ENCODE results near the gene BRINP3. TPM values are rescaled to one million over a fixed set of nuclear protein-coding genes. Genes with fewer than 3 reads are reported as not detected.
"Not testable (repeated sequence)": the region's sequence is repeated elsewhere in the genome, so short reads cannot be mapped to it uniquely, and the experiment has no call there.

BRINP3 gene
- polyA plus RNA-seq (2013, experiment 1 of 2): not detected
- polyA plus RNA-seq (2013, experiment 2 of 2): not detected

DNA sequence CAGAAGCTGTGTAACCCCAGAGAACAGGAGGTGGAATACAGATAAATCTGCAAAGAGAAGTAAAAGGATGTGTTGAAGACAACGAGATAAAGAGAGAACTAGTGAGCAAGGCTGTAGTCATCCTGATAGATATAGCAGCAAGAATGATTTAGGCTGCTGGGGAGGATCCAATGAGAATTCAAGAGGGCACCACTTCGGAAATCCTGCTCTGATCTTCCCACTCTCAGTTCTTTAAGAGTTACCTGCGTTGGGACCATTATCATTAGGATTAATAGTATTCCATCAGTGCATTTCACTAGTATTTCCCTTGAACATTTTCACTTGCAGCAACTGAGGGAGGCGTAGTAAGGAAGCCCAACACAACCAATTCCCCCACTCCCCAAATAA is at the start of gene BRINP3:
TSS of gene BRINP3 (minus strand) at position 103 of the 387 bp plus-strand sequence.
- Histone ChIP-seq H4K91ac (ENCODE audit: low read length) (no peak within 1 kb of the TSS), H4K8ac (ENCODE audit: low read length) (no peak within 1 kb of the TSS), H3K4me3 (ENCODE audit: insufficient read depth in 1 of 2, low read depth in 1 of 2, low read length in 2 of 2) (peak within 1 kb of the TSS; percentile 53 to 79), H3K27ac (ENCODE audit: low read length, poor library complexity, severe bottlenecking) (no peak within 1 kb of the TSS), H3K9me3 (ENCODE audit: control insufficient read depth, low read length) (no peaks in the 10 kb centered on the region), H2AK5ac (ENCODE audit: low read length, severe bottlenecking) (no peak within 1 kb of the TSS), H3K4me1 (ENCODE audit: control insufficient read depth, insufficient read depth, low read depth, low read length) (peaks cover 9% of the 10 kb centered on the region), H2AFZ (ENCODE audit: low read depth, low read length) (peak within 1 kb of the TSS; percentile 24), H3K14ac (ENCODE audit: low read length in 2 of 2) (no peak within 1 kb of the TSS), H3K18ac (ENCODE audit: low read depth in 1 of 2, low read length in 2 of 2) (no peak within 1 kb of the TSS), H3K23ac (ENCODE audit: low read length in 2 of 2) (peak within 1 kb of the TSS in 1 of 2 experiments; percentile 19), H2BK15ac (ENCODE audit: low read depth, poor library complexity, severe bottlenecking) (no peak within 1 kb of the TSS), H3K4ac (ENCODE audit: low read depth in 1 of 2, low read length in 2 of 2) (no peak within 1 kb of the TSS), H3K79me1 (replicated peaks; ENCODE audit: low read length, poor library complexity, severe bottlenecking) (no peaks in the 10 kb centered on the region), H3K9ac (ENCODE audit: low read length) (peak within 1 kb of the TSS; percentile 24), H2BK5ac (ENCODE audit: low read depth, low read length, poor library complexity, severe bottlenecking) (no peak within 1 kb of the TSS), H2BK12ac (ENCODE audit: low read length in 2 of 2) (no peak within 1 kb of the TSS), H3K4me2 (ENCODE audit: low read length, poor library complexity, severe bottlenecking) (peak within 1 kb of the TSS; percentile 85), H3K27me3 (ENCODE audit: control insufficient read depth in 1 of 2, insufficient read depth in 1 of 2, low read length in 2 of 2) (peaks cover 0 to 58% of the 10 kb centered on the region in 2 experiments), H2BK120ac (ENCODE audit: low read depth, low read length) (no peak within 1 kb of the TSS), H3K36me3 (ENCODE audit: control insufficient read depth in 1 of 2, insufficient read depth in 2 of 2, low read depth in 1 of 2, low read length in 2 of 2) (no peaks in the 10 kb centered on the region)
- WGBS: 3% methylated on average over 2 of the region's 4 CpGs
- no peak for DNase-seq

GRCh38 chr1:190511554-190511953 is 33.9 kb upstream of the BRINP3 start:
- Histone ChIP-seq H2BK120ac (ENCODE audit: low read depth, low read length) (no peak overlapping the region), H2BK15ac (ENCODE audit: low read depth, poor library complexity, severe bottlenecking) (no peak overlapping the region), H3K18ac (ENCODE audit: low read depth in 1 of 2, low read length in 2 of 2) (no peak overlapping the region), H3K4me1 (ENCODE audit: control insufficient read depth, insufficient read depth, low read depth, low read length) (no peaks in the 10 kb centered on the region), H4K8ac (ENCODE audit: low read length) (no peak overlapping the region), H3K79me1 (replicated peaks; ENCODE audit: low read length, poor library complexity, severe bottlenecking) (no peaks in the 10 kb centered on the region), H2BK5ac (ENCODE audit: low read depth, low read length, poor library complexity, severe bottlenecking) (no peak overlapping the region), H3K27me3 (ENCODE audit: control insufficient read depth in 1 of 2, insufficient read depth in 1 of 2, low read length in 2 of 2) (no peaks in the 10 kb centered on the region), H2BK12ac (ENCODE audit: low read length in 2 of 2) (no peak overlapping the region), H3K27ac (ENCODE audit: low read length, poor library complexity, severe bottlenecking) (no peak overlapping the region), H2AFZ (ENCODE audit: low read depth, low read length) (no peak overlapping the region), H3K23ac (ENCODE audit: low read length in 2 of 2) (no peak overlapping the region), H3K4me2 (ENCODE audit: low read length, poor library complexity, severe bottlenecking) (no peak overlapping the region), H3K36me3 (ENCODE audit: control insufficient read depth in 1 of 2, insufficient read depth in 2 of 2, low read depth in 1 of 2, low read length in 2 of 2) (no peaks in the 10 kb centered on the region), H3K4ac (ENCODE audit: low read depth in 1 of 2, low read length in 2 of 2) (no peak overlapping the region), H4K91ac (ENCODE audit: low read length) (no peak overlapping the region), H3K4me3 (ENCODE audit: insufficient read depth in 1 of 2, low read depth in 1 of 2, low read length in 2 of 2) (no peak overlapping the region), H3K9ac (ENCODE audit: low read length) (no peak overlapping the region), H3K14ac (ENCODE audit: low read length in 2 of 2) (no peak overlapping the region), H3K9me3 (ENCODE audit: control insufficient read depth, low read length) (no peaks in the 10 kb centered on the region), H2AK5ac (ENCODE audit: low read length, severe bottlenecking) (no peak overlapping the region)
- no peak for DNase-seq
- whole genome bisulfite sequencing: 86% methylated on average over 1 of the region's 2 CpGs

GRCh38 chr1:190507357-190507756 is 29.7 kb upstream of the BRINP3 start:
- H3K4me2 ChIP-seq (ENCODE audit: low read length, poor library complexity, severe bottlenecking): no peak overlapping the region
- H2BK12ac ChIP-seq (ENCODE audit: low read length in 2 of 2): no peak overlapping the region

GRCh38 chr1:190504539-190504938 is 26.9 kb upstream of the BRINP3 start:
- no CpG with 5 or more reads among the region's 3 CpGs for WGBS
- H4K8ac ChIP-seq (ENCODE audit: low read length); H2BK15ac ChIP-seq (ENCODE audit: low read depth, poor library complexity, severe bottlenecking); H3K79me1 ChIP-seq (replicated peaks; ENCODE audit: low read length, poor library complexity, severe bottlenecking); H2AK5ac ChIP-seq (ENCODE audit: low read length, severe bottlenecking); DNase-seq; H3K4ac ChIP-seq (ENCODE audit: low read depth in 1 of 2, low read length in 2 of 2); H2BK12ac ChIP-seq (ENCODE audit: low read length in 2 of 2); H3K36me3 ChIP-seq (ENCODE audit: control insufficient read depth in 1 of 2, insufficient read depth in 2 of 2, low read depth in 1 of 2, low read length in 2 of 2); H3K18ac ChIP-seq (ENCODE audit: low read depth in 1 of 2, low read length in 2 of 2); H3K4me3 ChIP-seq (ENCODE audit: insufficient read depth in 1 of 2, low read depth in 1 of 2, low read length in 2 of 2); H2BK120ac ChIP-seq (ENCODE audit: low read depth, low read length); H3K23ac ChIP-seq (ENCODE audit: low read length in 2 of 2); H3K9ac ChIP-seq (ENCODE audit: low read length); H3K4me1 ChIP-seq (ENCODE audit: control insufficient read depth, insufficient read depth, low read depth, low read length); H2AFZ ChIP-seq (ENCODE audit: low read depth, low read length); H3K4me2 ChIP-seq (ENCODE audit: low read length, poor library complexity, severe bottlenecking); H3K27me3 ChIP-seq (ENCODE audit: control insufficient read depth in 1 of 2, insufficient read depth in 1 of 2, low read length in 2 of 2); H2BK5ac ChIP-seq (ENCODE audit: low read depth, low read length, poor library complexity, severe bottlenecking); H4K91ac ChIP-seq (ENCODE audit: low read length); H3K9me3 ChIP-seq (ENCODE audit: control insufficient read depth, low read length); H3K27ac ChIP-seq (ENCODE audit: low read length, poor library complexity, severe bottlenecking); H3K14ac ChIP-seq (ENCODE audit: low read length in 2 of 2): not testable (repeated sequence)

More at GRCh38 chr1:190507357-190507756, 29.7 kb upstream of the BRINP3 start:
- Histone ChIP-seq H3K4ac (ENCODE audit: low read depth in 1 of 2, low read length in 2 of 2) (no peak overlapping the region), H3K9me3 (ENCODE audit: control insufficient read depth, low read length) (no peaks in the 10 kb centered on the region), H3K14ac (ENCODE audit: low read length in 2 of 2) (no peak overlapping the region), H3K4me1 (ENCODE audit: control insufficient read depth, insufficient read depth, low read depth, low read length) (no peaks in the 10 kb centered on the region), H3K18ac (ENCODE audit: low read depth in 1 of 2, low read length in 2 of 2) (no peak overlapping the region), H2AK5ac (ENCODE audit: low read length, severe bottlenecking) (no peak overlapping the region), H3K9ac (ENCODE audit: low read length) (no peak overlapping the region), H4K8ac (ENCODE audit: low read length) (no peak overlapping the region), H2BK120ac (ENCODE audit: low read depth, low read length) (no peak overlapping the region), H2AFZ (ENCODE audit: low read depth, low read length) (no peak overlapping the region), H2BK15ac (ENCODE audit: low read depth, poor library complexity, severe bottlenecking) (no peak overlapping the region), H3K23ac (ENCODE audit: low read length in 2 of 2) (no peak overlapping the region), H3K27ac (ENCODE audit: low read length, poor library complexity, severe bottlenecking) (no peak overlapping the region), H3K36me3 (ENCODE audit: control insufficient read depth in 1 of 2, insufficient read depth in 2 of 2, low read depth in 1 of 2, low read length in 2 of 2) (no peaks in the 10 kb centered on the region), H3K27me3 (ENCODE audit: control insufficient read depth in 1 of 2, insufficient read depth in 1 of 2, low read length in 2 of 2) (no peaks in the 10 kb centered on the region), H3K4me3 (ENCODE audit: insufficient read depth in 1 of 2, low read depth in 1 of 2, low read length in 2 of 2) (no peak overlapping the region), H3K79me1 (replicated peaks; ENCODE audit: low read length, poor library complexity, severe bottlenecking) (no peaks in the 10 kb centered on the region), H4K91ac (ENCODE audit: low read length) (no peak overlapping the region), H2BK5ac (ENCODE audit: low read depth, low read length, poor library complexity, severe bottlenecking) (no peak overlapping the region)
- no peak for DNase-seq
- 83% methylated on average over 1 of the region's 1 CpG for WGBS
